Muscle layer of duodenum (tissue), 2 donors: ENCODE data around the gene MCAT.
"Not testable (repeated sequence)": the region's sequence is repeated elsewhere in the genome, so short reads cannot be mapped to it uniquely, and the experiment has no call there.

ENCODE experiments used
- H3K27ac ChIP-seq: one replicate; pipeline ENCODE4 v1.7.0; 2013; ENCODE audit warnings: mild to moderate bottlenecking, low read length
- H3K27me3 ChIP-seq: one replicate; pipeline ENCODE4 v1.7.0; 2013; ENCODE audit warnings: low read depth, mild to moderate bottlenecking, control low read depth, low read length
- H3K36me3 ChIP-seq, 2 donors: one replicate each; pipeline ENCODE4 v1.7.0; 2013; ENCODE audit warnings: low read length in 2 of 2, control low read depth in 1 of 2, mild to moderate bottlenecking in 1 of 2; ENCODE audit not compliant: insufficient read depth in 2 of 2, control insufficient read depth in 1 of 2
- H3K4me1 ChIP-seq, 2 donors: one replicate each; pipeline ENCODE4 v1.7.0; 2013; ENCODE audit warnings: low read length in 2 of 2, mild to moderate bottlenecking in 2 of 2, control low read depth in 1 of 2, moderate library complexity in 1 of 2; ENCODE audit not compliant: insufficient read depth in 2 of 2, control insufficient read depth in 1 of 2
- H3K4me3 ChIP-seq, 2 donors: one replicate each; pipeline ENCODE4 v1.7.0; 2013; ENCODE audit warnings: low read length in 2 of 2, low read depth in 1 of 2, mild to moderate bottlenecking in 1 of 2
- H3K9me3 ChIP-seq, 2 donors: one replicate each; pipeline ENCODE4 v1.7.0; 2013; ENCODE audit warnings: low read length in 2 of 2, control low read depth in 1 of 2, mild to moderate bottlenecking in 1 of 2; ENCODE audit not compliant: control insufficient read depth in 1 of 2
- donor health status: healthy.

The MCAT gene

DNA sequence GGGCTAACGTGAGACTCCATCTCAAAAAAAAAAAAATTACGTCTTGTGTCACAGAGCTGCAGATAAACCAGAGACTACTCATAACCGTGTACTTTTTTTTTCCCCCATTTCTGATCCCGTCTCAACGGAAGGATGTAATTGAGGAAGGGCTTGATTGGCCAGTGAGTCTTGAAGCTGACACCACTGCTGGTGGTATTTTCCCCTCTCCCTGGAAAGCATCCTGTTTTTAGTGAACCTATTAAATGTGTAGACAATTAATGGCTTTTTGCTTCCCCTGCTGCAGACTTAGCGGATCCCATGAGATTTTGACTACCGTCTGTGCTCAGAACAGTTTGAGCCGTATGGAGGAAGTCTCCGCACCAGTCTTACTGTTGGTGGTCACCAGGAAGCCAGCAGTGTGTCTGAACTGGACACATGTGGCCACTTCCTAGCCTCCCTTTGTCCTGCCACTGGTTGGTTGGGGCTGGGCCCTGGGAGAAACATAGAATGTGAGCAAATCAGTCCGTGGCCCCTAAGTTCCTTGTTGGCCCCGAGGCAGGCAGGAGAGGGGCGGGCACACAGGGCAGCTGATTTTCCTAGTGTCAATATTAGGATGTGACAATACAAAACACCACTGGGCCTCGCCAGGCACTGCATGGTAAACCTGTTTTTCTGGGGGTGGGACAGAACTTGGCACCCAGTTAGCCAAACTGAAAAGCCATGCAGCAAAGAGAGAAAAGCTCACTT lies 29.5 kb downstream of the MCAT start:
- no peak overlapping the region for H3K27ac ChIP-seq
- H3K36me3 ChIP-seq, result no peaks in the 10 kb centered on the region
- H3K4me3 ChIP-seq, result no peak overlapping the region
- peaks cover 0 to 16% of the 10 kb centered on the region in 2 donors for H3K4me1 ChIP-seq
- H3K9me3 ChIP-seq, result no peaks in the 10 kb centered on the region
- H3K27me3 ChIP-seq, result peaks cover 9% of the 10 kb centered on the region

GRCh38 chr22:43110927-43111623 lies 32.1 kb downstream of the MCAT start:
- no peaks in the 10 kb centered on the region for H3K36me3 ChIP-seq
- H3K27ac ChIP-seq, result no peak overlapping the region
- H3K4me1 ChIP-seq, result peaks cover 0 to 16% of the 10 kb centered on the region in 2 donors
- peaks cover 9% of the 10 kb centered on the region for H3K27me3 ChIP-seq
- peak overlapping the region; percentile 48 to 71 for H3K4me3 ChIP-seq
- H3K9me3 ChIP-seq, result no peaks in the 10 kb centered on the region

- Histone ChIP-seq H3K36me3 (no peaks in the 10 kb centered on the region), H3K4me1 (peaks cover 0 to 16% of the 10 kb centered on the region in 2 donors), H3K27me3 (peaks cover 9% of the 10 kb centered on the region), H3K9me3 (no peaks in the 10 kb centered on the region), H3K27ac (no peak within 1 kb of the TSS), H3K4me3 (peak within 1 kb of the TSS; percentile 55 to 71)
These were observed 32.7 kb downstream of the MCAT start, which contains the start of gene BIK for GRCh38 chr22:43110444-43110926. BIK (plus strand) TSS chr22:43110750; CDS start chr22:43124023, 13,273 bp downstream.

DNA sequence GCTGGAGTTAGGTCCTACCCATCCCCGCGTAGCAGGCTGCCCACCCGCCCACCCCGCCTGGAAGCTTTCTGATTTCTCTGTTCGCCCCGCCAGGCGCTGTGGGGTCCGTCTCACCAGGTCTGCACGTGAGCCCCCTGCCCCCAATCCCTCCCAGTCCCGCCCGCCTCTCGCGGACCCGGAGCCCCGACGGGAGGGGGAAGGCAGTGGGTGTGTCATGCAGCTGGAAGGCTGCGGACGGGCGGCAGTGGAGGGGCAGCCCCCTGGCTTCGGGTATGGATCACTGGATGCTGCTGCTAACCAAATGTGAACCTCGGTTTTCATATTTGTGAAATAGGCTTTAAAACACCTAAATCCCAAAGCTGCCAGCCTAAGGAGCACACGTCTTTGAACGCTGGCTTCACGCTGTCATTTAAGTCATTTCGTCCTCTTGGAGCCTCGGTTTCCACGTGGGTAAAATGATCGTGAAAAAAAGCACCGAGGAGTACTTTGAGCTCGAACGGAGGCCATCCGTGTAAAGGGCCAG lies 33.2 kb downstream of the MCAT start:
- Histone ChIP-seq H3K4me3 (peak overlapping the region; percentile 55 to 71), H3K4me1 (peaks cover 0 to 16% of the 10 kb centered on the region in 2 donors), H3K27ac (no peak overlapping the region), H3K9me3 (no peaks in the 10 kb centered on the region), H3K27me3 (peaks cover 9% of the 10 kb centered on the region), H3K36me3 (no peaks in the 10 kb centered on the region)

- Histone ChIP-seq H3K36me3 (no peaks in the 10 kb centered on the region), H3K4me3 (no peak overlapping the region), H3K27ac (no peak overlapping the region), H3K4me1 (peaks cover 0 to 16% of the 10 kb centered on the region in 2 donors), H3K27me3 (peaks cover 9% of the 10 kb centered on the region), H3K9me3 (no peaks in the 10 kb centered on the region)
These were observed 33.7 kb downstream of the MCAT start for GRCh38 chr22:43109511-43109910.

DNA sequence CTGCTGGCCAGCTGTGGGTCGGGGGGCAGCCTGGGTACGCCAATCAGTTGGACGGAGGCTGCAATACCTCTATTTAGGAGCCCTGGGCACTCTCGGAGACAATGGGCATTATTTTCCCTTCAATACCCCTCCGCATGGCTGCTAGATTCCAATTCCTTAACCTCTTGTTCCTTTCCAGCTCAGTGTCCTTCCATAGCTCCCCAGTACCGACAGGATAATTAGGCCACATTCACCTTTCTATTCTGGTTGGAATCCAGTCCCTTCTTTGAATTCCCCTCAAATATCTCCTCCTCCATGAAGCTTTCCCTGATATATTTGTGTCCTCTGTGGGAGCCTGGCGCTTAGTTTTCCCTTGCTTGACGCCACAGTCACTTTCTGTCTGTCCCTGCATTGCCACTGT lies 36.9 kb downstream of the MCAT start:
- H3K9me3 ChIP-seq, result no peaks in the 10 kb centered on the region
- no peak overlapping the region for H3K4me3 ChIP-seq
- H3K27ac ChIP-seq, result no peak overlapping the region

GRCh38 chr22:43104950-43105349 lies 38.2 kb downstream of the MCAT start:
- not testable (repeated sequence) for H3K36me3 ChIP-seq, H3K4me3 ChIP-seq, H3K27me3 ChIP-seq, H3K27ac ChIP-seq, H3K9me3 ChIP-seq, H3K4me1 ChIP-seq

More for the DNA sequence above, 36.9 kb downstream of the MCAT start:
- Histone ChIP-seq H3K4me1 (peaks cover 0 to 13% of the 10 kb centered on the region in 2 donors), H3K27me3 (peaks cover under 1% of the 10 kb centered on the region), H3K36me3 (no peaks in the 10 kb centered on the region)

DNA sequence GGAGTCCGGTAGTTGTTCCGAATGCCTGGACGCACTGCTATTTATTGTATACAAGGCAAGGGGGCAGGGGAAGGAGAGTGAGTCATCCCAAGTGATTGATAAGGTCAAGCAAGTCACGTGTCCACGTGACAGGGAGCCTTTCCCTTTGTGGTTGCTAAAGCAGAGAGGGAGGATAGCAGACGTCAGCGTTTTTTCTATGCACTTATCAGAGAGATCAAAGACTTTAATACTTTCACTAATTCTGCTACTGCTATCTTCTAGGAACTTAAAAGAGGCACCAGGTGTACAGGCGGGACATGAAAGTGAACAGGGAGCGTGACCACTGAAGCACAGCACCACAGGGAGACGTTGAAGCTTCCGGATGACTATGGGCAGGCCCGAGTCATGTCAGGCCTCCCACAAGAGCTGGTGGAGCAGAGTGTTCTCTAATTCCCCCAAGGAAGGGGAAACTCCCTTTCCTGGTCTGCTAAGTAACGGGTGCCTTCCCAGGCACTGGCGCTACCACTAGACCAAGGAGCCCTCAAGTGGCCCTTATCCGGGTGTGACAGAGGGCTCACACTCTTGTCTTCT lies 39.1 kb downstream of the MCAT start:
- H3K27ac ChIP-seq, result not testable (repeated sequence)

DNA sequence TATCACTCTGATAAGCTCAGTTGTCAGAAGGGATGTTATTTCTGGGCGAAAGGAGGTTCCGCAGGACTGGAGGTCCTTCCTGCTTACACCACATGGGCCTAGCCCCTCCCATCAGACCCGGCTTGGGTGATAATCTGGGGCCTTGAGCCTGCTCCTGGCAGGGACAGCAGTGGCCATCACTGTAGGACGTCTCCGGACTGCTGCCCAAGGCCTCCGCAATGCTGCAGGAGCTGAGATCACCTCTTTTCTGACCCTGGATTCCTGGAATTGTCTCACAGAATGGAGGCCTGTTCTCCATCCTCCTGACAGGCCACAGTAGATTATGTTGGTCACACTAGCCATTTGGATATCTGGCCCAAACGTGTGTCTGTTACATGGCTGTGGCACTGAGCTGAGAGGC lies 41.9 kb downstream of the MCAT start:
- H3K4me3 ChIP-seq, result no peak overlapping the region
- H3K4me1 ChIP-seq, result no peaks in the 10 kb centered on the region
- H3K27ac ChIP-seq, result no peak overlapping the region

More for the DNA sequence above, 39.1 kb downstream of the MCAT start:
- H3K4me1 ChIP-seq, H3K9me3 ChIP-seq, H3K36me3 ChIP-seq, H3K4me3 ChIP-seq, H3K27me3 ChIP-seq: not testable (repeated sequence)

GRCh38 chr22:43100225-43100624 lies 43.0 kb downstream of the MCAT start:
- H3K4me1 ChIP-seq, result no peaks in the 10 kb centered on the region
- H3K36me3 ChIP-seq, result no peaks in the 10 kb centered on the region
- H3K4me3 ChIP-seq, result no peak overlapping the region
- no peak overlapping the region for H3K27ac ChIP-seq
- peaks cover 5% of the 10 kb centered on the region in 2 donors for H3K9me3 ChIP-seq
- H3K27me3 ChIP-seq, result no peaks in the 10 kb centered on the region

More for the DNA sequence above, 41.9 kb downstream of the MCAT start:
- Histone ChIP-seq H3K9me3 (peaks cover 5% of the 10 kb centered on the region in 2 donors), H3K27me3 (no peaks in the 10 kb centered on the region), H3K36me3 (no peaks in the 10 kb centered on the region)

- H3K9me3 ChIP-seq, result peaks cover 5% of the 10 kb centered on the region in 2 donors
- H3K4me3 ChIP-seq, result no peak overlapping the region
- H3K36me3 ChIP-seq, result no peaks in the 10 kb centered on the region
- no peaks in the 10 kb centered on the region for H3K27me3 ChIP-seq
- H3K27ac ChIP-seq, result no peak overlapping the region
- no peaks in the 10 kb centered on the region for H3K4me1 ChIP-seq
These were observed 44.1 kb downstream of the MCAT start for GRCh38 chr22:43099095-43099494.
